Neural progenitor cell (in vitro differentiated cells): ENCODE measurements around the gene TPD52L1.

Experiments used
- EZH2phosphoT487 ChIP-seq: fragments of 200-600 bp; sonication (generic); IDR thresholded peaks from 2 replicates; pipeline ENCODE4 v1.6.1; 2017; ENCODE audit warnings: antibody characterized with exemption
- TF ChIP-seq, protein P1 (sequence below): fragments of 200-600 bp; sonication (generic); IDR thresholded peaks from 2 replicates; pipeline ENCODE4 v1.5.1; 2017; ENCODE audit warnings: antibody characterized with exemption, mild to moderate bottlenecking

- TF ChIP-seq, protein P1, sequence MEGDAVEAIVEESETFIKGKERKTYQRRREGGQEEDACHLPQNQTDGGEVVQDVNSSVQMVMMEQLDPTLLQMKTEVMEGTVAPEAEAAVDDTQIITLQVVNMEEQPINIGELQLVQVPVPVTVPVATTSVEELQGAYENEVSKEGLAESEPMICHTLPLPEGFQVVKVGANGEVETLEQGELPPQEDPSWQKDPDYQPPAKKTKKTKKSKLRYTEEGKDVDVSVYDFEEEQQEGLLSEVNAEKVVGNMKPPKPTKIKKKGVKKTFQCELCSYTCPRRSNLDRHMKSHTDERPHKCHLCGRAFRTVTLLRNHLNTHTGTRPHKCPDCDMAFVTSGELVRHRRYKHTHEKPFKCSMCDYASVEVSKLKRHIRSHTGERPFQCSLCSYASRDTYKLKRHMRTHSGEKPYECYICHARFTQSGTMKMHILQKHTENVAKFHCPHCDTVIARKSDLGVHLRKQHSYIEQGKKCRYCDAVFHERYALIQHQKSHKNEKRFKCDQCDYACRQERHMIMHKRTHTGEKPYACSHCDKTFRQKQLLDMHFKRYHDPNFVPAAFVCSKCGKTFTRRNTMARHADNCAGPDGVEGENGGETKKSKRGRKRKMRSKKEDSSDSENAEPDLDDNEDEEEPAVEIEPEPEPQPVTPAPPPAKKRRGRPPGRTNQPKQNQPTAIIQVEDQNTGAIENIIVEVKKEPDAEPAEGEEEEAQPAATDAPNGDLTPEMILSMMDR, result no peak
- no peak for TF ChIP-seq EZH2phosphoT487
These were observed 49.8 kb downstream of the TPD52L1 start for GRCh38 chr6:125203395-125203794.
